SK-N-SH (cell line): ENCODE results near the gene HSD11B1. TPM values are rescaled to one million over a fixed set of nuclear protein-coding genes. Genes with fewer than 3 reads are reported as not detected.

Experiments
- CTCF ChIA-PET: fragments of 300-600, 350-600 bp; formaldehyde crosslinking; extraction: SDS; loops from one replicate; lab custom pipeline; 2021; lab: Yijun Ruan, JAX
- POLR2A ChIA-PET: fragments of 350-600 bp; sonication (Branson Sonifier 250); formaldehyde crosslinking; extraction: SDS; loops from one replicate; lab custom pipeline; 2020; ENCODE audit warnings: antibody characterized with exemption, inconsistent platforms; lab: Yijun Ruan, JAX
- DNase-seq: peaks from one replicate; pipeline ENCODE4 v3.0.0; 2012
- H2AFZ ChIP-seq: fragments of 200-600 bp; sonication (generic); 2 replicates; pipeline ENCODE4 v1.8.1; 2016; ENCODE audit warnings: antibody characterized with exemption, mild to moderate bottlenecking, low read depth
- H3F3A ChIP-seq: fragments of 200-600 bp; sonication (generic); replicated peaks from 2 replicates; pipeline ENCODE3; 2016; ENCODE audit warnings: antibody characterized with exemption, mild to moderate bottlenecking; ENCODE audit not compliant: insufficient read depth
- H3K27ac ChIP-seq, 2 experiments: fragments of 200-500 bp in 1 of 2; fragments of 200-600 bp in 1 of 2; sonication (Bioruptor generic) in 1 of 2; sonication (generic), shearing (Covaris generic) in 1 of 2; 2 replicates each; pipeline versions ENCODE4 v1.5.1 to v1.6.1; 2014 to 2016; ENCODE audit warnings: low read depth in 2 of 2, inconsistent platforms in 1 of 2, low read length in 1 of 2, mild to moderate bottlenecking in 1 of 2, mixed read lengths in 1 of 2
- H3K27me3 ChIP-seq: fragments of 200-600 bp; sonication (generic), shearing (Covaris generic); 2 replicates; pipeline ENCODE4 v1.6.1; 2016; ENCODE audit warnings: mixed run types; ENCODE audit not compliant: insufficient read depth
- H3K36me3 ChIP-seq, 2 experiments: fragments of 200-500 bp in 1 of 2; fragments of 200-600 bp in 1 of 2; sonication (Bioruptor generic) in 1 of 2; sonication (generic) in 1 of 2; replicated peaks in 1 of 2; 2 replicates each; pipeline versions ENCODE3 to v1.5.1; 2014 to 2016; ENCODE audit warnings: low read length in 1 of 2, mild to moderate bottlenecking in 1 of 2; ENCODE audit not compliant: insufficient read depth in 2 of 2, control insufficient read depth in 1 of 2
- H3K4me1 ChIP-seq, 2 experiments: fragments of 200-500 bp in 1 of 2; fragments of 200-600 bp in 1 of 2; sonication (Bioruptor generic) in 1 of 2; sonication (generic), shearing (Covaris generic) in 1 of 2; 2 replicates each; pipeline versions ENCODE4 v1.5.1 to v1.6.1; 2014 to 2016; ENCODE audit warnings: low read depth in 1 of 2, low read length in 1 of 2, mixed run types in 1 of 2; ENCODE audit not compliant: insufficient read depth in 2 of 2, control insufficient read depth in 1 of 2
- H3K4me2 ChIP-seq: fragments of 200-600 bp; sonication (generic), shearing (Covaris generic); 2 replicates; pipeline ENCODE4 v1.6.1; 2017; ENCODE audit warnings: mixed run types
- H3K4me3 ChIP-seq, 2 experiments: fragments of 200-500 bp in 1 of 2; fragments of 200-600 bp in 1 of 2; sonication (Bioruptor generic) in 1 of 2; sonication (generic), shearing (Covaris generic) in 1 of 2; 2 replicates each; pipeline versions ENCODE4 v1.5.1 to v1.8.1; 2014 to 2016; ENCODE audit warnings: low read depth in 2 of 2, inconsistent platforms in 1 of 2, low read length in 1 of 2, mild to moderate bottlenecking in 1 of 2, mixed read lengths in 1 of 2, moderate library complexity in 1 of 2
- H3K79me2 ChIP-seq: fragments of 200-600 bp; sonication (generic); 2 replicates; pipeline ENCODE4 v1.8.1; 2017; ENCODE audit warnings: mild to moderate bottlenecking; ENCODE audit not compliant: insufficient read depth
- H3K9ac ChIP-seq: fragments of 200-600 bp; sonication (generic); 2 replicates; pipeline ENCODE4 v1.6.1; 2017; ENCODE audit warnings: mixed run types
- H3K9me2 ChIP-seq: fragments of 200-600 bp; sonication (generic); 2 replicates; pipeline ENCODE4 v1.6.1; 2017; ENCODE audit warnings: mixed run types
- H3K9me3 ChIP-seq: fragments of 200-600 bp; sonication (generic); 2 replicates; pipeline ENCODE4 v1.6.1; 2017; ENCODE audit warnings: mixed run types, mild to moderate bottlenecking, moderate library complexity
- H4K20me1 ChIP-seq: fragments of 200-600 bp; sonication (generic); 2 replicates; pipeline ENCODE4 v1.6.1; 2017; ENCODE audit warnings: mild to moderate bottlenecking, mixed run types; ENCODE audit not compliant: insufficient read depth
- ELF1 ChIP-seq: IDR thresholded peaks from 2 replicates; pipeline ENCODE4 v1.4.0; 2012
- EP300 ChIP-seq, 2 experiments: IDR thresholded peaks; 2 replicates each; pipeline versions ENCODE4 v1.4.0 to v1.6.1; 2012; ENCODE audit warnings: borderline replicate concordance in 1 of 2, low read depth in 1 of 2, low read length in 1 of 2
- FOXM1 ChIP-seq: IDR thresholded peaks from 2 replicates; pipeline ENCODE4 v1.4.0; 2012; ENCODE audit warnings: low read depth, mild to moderate bottlenecking
- GABPA ChIP-seq: IDR thresholded peaks from 2 replicates; pipeline ENCODE4 v1.4.0; 2012; ENCODE audit warnings: low read depth, mild to moderate bottlenecking
- MEF2A ChIP-seq: IDR thresholded peaks from 2 replicates; pipeline ENCODE4 v1.4.0; 2012; ENCODE audit warnings: low read depth, borderline replicate concordance
- MXI1 ChIP-seq: IDR thresholded peaks from 2 replicates; pipeline ENCODE4 v1.6.1; 2012; ENCODE audit warnings: mild to moderate bottlenecking, low read depth, low read length, improper control_type of control experiment
- NFIC ChIP-seq: IDR thresholded peaks from 2 replicates; pipeline ENCODE4 v1.4.0; 2012; ENCODE audit warnings: borderline replicate concordance
- NRF1 ChIP-seq: IDR thresholded peaks from 2 replicates; pipeline ENCODE4 v1.6.1; 2012; ENCODE audit warnings: low read depth, mild to moderate bottlenecking, low read length
- POLR2AphosphoS5 ChIP-seq: IDR thresholded peaks from 2 replicates; pipeline ENCODE4 v1.6.1; 2012; ENCODE audit warnings: low read depth, low read length
- RAD21 ChIP-seq: IDR thresholded peaks from 2 replicates; pipeline ENCODE4 v1.6.1; 2012; ENCODE audit warnings: mild to moderate bottlenecking, low read length
- RXRA ChIP-seq: IDR thresholded peaks from 2 replicates; pipeline ENCODE4 v1.4.0; 2012; ENCODE audit warnings: low read depth, mild to moderate bottlenecking, borderline replicate concordance
- SIN3A ChIP-seq: IDR thresholded peaks from 2 replicates; pipeline ENCODE4 v1.6.1; 2012; ENCODE audit warnings: low read depth, mild to moderate bottlenecking, low read length, moderate library complexity, borderline replicate concordance
- SMC3 ChIP-seq: IDR thresholded peaks from 2 replicates; pipeline ENCODE4 v1.6.1; 2012; ENCODE audit warnings: low read depth, low read length, improper control_type of control experiment
- TCF12 ChIP-seq: IDR thresholded peaks from 2 replicates; pipeline ENCODE4 v1.4.0; 2012
- TEAD4 ChIP-seq: IDR thresholded peaks from 2 replicates; pipeline ENCODE4 v1.4.0; 2012; ENCODE audit warnings: mild to moderate bottlenecking, borderline replicate concordance; ENCODE audit not compliant: insufficient read depth
- WGBS: methylation state at CpG from one replicate; pipeline ENCODE4 v1.1.6; 2017; ENCODE audit warnings: low lambda C conversion rate; 5-methylcytosine and 5-hydroxymethylcytosine counted together
- polyA plus RNA-seq, 3 experiments: library from polyadenylated mRNA; depleted of rRNA; stranded (reverse); fragments of >200 nt; gene quantifications; 2 replicates each; pipeline ENCODE4 v1.2.3, GENCODE V29; 2012
- TF ChIP-seq, protein P1 (sequence below): IDR thresholded peaks from 2 replicates; pipeline ENCODE4 v1.4.0; 2012; ENCODE audit warnings: low read depth
- TF ChIP-seq, protein P2 (sequence below): IDR thresholded peaks from 2 replicates; pipeline ENCODE4 v1.6.1; 2012; ENCODE audit warnings: mild to moderate bottlenecking, low read depth, low read length, moderate library complexity
- TF ChIP-seq, protein P3 (sequence below): fragments of 200-600 bp; sonication (generic); IDR thresholded peaks from 2 replicates; pipeline ENCODE4 v1.6.1; 2017; ENCODE audit warnings: antibody characterized with exemption, mild to moderate bottlenecking, moderate library complexity
- TF ChIP-seq, protein P4 (sequence below): IDR thresholded peaks from 2 replicates; pipeline ENCODE4; 2012

Gene HSD11B1
- polyA plus RNA-seq, 1 of the 3 experiments (the other 2 are of a cell fraction) = 0.23 TPM

DNA sequence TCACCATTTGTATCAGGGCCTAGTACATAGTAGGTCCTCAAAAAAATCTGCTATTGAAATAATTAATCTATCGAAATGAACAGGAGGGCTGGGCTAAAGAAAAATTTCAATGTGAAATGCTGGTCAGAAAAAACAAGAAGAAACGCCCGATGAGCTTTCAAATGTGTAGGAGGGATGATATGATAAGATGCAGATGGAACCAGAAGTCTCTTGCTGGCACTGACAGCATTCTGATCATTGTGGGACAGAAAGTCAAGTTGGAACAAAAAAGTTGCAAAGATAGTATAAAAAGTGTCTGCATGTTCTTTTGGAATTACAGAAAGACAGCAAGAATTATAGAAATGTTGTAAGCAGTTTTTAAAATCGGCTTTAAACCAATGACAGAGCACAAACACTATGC is 18.3 kb upstream of the HSD11B1 start:
- TF ChIP-seq TCF12 (no peak), SIN3A (no peak), RAD21 (no peak), RXRA (no peak), MXI1 (no peak), TEAD4 (no peak), EP300 (IDR thresholded peaks at IDR 0.05; ENCODE audit: borderline replicate concordance in 1 of 2, low read depth in 1 of 2, low read length in 1 of 2) (no peak), NRF1 (no peak), FOXM1 (no peak), ELF1 (no peak), GABPA (no peak)
- TF ChIP-seq, protein P1, sequence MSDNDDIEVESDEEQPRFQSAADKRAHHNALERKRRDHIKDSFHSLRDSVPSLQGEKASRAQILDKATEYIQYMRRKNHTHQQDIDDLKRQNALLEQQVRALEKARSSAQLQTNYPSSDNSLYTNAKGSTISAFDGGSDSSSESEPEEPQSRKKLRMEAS = no peak
- TF ChIP-seq, protein P2, sequence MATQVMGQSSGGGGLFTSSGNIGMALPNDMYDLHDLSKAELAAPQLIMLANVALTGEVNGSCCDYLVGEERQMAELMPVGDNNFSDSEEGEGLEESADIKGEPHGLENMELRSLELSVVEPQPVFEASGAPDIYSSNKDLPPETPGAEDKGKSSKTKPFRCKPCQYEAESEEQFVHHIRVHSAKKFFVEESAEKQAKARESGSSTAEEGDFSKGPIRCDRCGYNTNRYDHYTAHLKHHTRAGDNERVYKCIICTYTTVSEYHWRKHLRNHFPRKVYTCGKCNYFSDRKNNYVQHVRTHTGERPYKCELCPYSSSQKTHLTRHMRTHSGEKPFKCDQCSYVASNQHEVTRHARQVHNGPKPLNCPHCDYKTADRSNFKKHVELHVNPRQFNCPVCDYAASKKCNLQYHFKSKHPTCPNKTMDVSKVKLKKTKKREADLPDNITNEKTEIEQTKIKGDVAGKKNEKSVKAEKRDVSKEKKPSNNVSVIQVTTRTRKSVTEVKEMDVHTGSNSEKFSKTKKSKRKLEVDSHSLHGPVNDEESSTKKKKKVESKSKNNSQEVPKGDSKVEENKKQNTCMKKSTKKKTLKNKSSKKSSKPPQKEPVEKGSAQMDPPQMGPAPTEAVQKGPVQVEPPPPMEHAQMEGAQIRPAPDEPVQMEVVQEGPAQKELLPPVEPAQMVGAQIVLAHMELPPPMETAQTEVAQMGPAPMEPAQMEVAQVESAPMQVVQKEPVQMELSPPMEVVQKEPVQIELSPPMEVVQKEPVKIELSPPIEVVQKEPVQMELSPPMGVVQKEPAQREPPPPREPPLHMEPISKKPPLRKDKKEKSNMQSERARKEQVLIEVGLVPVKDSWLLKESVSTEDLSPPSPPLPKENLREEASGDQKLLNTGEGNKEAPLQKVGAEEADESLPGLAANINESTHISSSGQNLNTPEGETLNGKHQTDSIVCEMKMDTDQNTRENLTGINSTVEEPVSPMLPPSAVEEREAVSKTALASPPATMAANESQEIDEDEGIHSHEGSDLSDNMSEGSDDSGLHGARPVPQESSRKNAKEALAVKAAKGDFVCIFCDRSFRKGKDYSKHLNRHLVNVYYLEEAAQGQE = no peak

DNA sequence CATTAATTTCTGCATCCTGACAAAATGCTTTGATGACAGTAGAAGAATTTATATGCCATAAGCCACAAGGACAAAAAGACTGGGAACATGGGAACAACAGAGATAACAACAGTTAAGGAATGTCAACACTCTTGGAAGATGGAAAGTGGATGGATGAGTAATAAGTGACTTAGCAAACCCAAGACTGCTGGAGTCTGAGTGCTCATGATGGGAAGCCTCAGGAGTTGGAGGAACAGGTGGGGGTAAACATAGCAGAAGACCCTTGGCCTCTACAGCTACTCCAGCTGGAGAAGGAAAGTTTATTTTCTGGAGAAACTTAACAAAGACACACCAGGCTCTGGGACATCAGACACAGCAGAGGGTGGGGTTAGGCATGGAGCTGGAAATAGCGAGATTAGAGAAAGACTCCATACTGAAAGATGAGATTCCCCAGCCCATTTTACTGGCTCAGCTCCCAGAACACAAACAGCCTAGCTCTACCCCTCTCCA is 15.9 kb upstream of the HSD11B1 start:
- Histone ChIP-seq H3K79me2 (no peaks in the 10 kb centered on the region), H3K9me2 (no peaks in the 10 kb centered on the region), H3K4me3 (no peak overlapping the region), H4K20me1 (no peaks in the 10 kb centered on the region), H3K9ac (peak overlapping the region; percentile 7; the same call in 1 of the 2 replicates), H3K27me3 (no peaks in the 10 kb centered on the region), H3K4me2 (peak overlapping the region; percentile 29; the same call in 1 of the 2 replicates), H3K9me3 (no peaks in the 10 kb centered on the region), H3K4me1 (peaks cover 12 to 28% of the 10 kb centered on the region in 2 experiments), H3K27ac (peak overlapping the region; percentile 79 to 85; a peak in 3 of 4 replicates), H2AFZ (no peak overlapping the region), H3K36me3 (no peaks in the 10 kb centered on the region), H3F3A (peaks cover 26% of the 10 kb centered on the region)
- ChIA-PET CTCF (interaction anchor here (1.3 to 3.2 kb wide), 7 partner anchors 13 to 119 kb away, joined by 4 to 15 read pairs (median 8); partner anchors contain the start of gene G0S2), POLR2A (interaction anchor here (1.7 kb wide), 1 partner anchor 107 kb away, joined by 5 read pairs; no protein-coding TSS in a partner anchor)
- 33% methylated on average over 1 of the region's 1 CpG for WGBS
- DNase-seq = no peak
- TF ChIP-seq, protein P3, sequence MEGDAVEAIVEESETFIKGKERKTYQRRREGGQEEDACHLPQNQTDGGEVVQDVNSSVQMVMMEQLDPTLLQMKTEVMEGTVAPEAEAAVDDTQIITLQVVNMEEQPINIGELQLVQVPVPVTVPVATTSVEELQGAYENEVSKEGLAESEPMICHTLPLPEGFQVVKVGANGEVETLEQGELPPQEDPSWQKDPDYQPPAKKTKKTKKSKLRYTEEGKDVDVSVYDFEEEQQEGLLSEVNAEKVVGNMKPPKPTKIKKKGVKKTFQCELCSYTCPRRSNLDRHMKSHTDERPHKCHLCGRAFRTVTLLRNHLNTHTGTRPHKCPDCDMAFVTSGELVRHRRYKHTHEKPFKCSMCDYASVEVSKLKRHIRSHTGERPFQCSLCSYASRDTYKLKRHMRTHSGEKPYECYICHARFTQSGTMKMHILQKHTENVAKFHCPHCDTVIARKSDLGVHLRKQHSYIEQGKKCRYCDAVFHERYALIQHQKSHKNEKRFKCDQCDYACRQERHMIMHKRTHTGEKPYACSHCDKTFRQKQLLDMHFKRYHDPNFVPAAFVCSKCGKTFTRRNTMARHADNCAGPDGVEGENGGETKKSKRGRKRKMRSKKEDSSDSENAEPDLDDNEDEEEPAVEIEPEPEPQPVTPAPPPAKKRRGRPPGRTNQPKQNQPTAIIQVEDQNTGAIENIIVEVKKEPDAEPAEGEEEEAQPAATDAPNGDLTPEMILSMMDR = no peak
- TF ChIP-seq RXRA (peak; percentile 71; the same call in 1 of the 2 replicates), SMC3 (no peak), MEF2A (peak; percentile 56), GABPA (no peak; the same call in 1 of the 2 replicates), NRF1 (no peak), TEAD4 (peak; percentile 88; the same call in 1 of the 2 replicates), POLR2AphosphoS5 (peak; percentile 39; the same call in 1 of the 2 replicates), MXI1 (no peak), SIN3A (no peak), NFIC (peak; percentile 91), EP300 (IDR thresholded peaks at IDR 0.05; ENCODE audit: borderline replicate concordance in 1 of 2, low read depth in 1 of 2, low read length in 1 of 2) (peak in 1 of 2 experiments; percentile 95; a peak in 2 of 4 replicates)
- TF ChIP-seq, protein P4, sequence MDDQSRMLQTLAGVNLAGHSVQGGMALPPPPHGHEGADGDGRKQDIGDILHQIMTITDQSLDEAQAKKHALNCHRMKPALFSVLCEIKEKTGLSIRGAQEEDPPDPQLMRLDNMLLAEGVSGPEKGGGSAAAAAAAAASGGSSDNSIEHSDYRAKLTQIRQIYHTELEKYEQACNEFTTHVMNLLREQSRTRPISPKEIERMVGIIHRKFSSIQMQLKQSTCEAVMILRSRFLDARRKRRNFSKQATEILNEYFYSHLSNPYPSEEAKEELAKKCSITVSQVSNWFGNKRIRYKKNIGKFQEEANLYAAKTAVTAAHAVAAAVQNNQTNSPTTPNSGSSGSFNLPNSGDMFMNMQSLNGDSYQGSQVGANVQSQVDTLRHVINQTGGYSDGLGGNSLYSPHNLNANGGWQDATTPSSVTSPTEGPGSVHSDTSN = peak; percentile 97

More for the DNA sequence above, 18.3 kb upstream of the HSD11B1 start:
- H3K9ac ChIP-seq = no peak overlapping the region
- no peaks in the 10 kb centered on the region for H3K9me2 ChIP-seq
- ChIA-PET POLR2A (no interaction called here), CTCF (interaction anchor here (0.8 to 2.3 kb wide), 6 partner anchors 49 to 484 kb away, joined by 3 to 9 read pairs (median 3); no protein-coding TSS in a partner anchor)
- 78% methylated on average over 4 of the region's 4 CpGs for WGBS
- peaks cover 12 to 20% of the 10 kb centered on the region in 2 experiments for H3K4me1 ChIP-seq
- H3K79me2 ChIP-seq = no peaks in the 10 kb centered on the region
- H3K36me3 ChIP-seq = no peaks in the 10 kb centered on the region
- DNase-seq = no peak
- H4K20me1 ChIP-seq = no peaks in the 10 kb centered on the region
- no peak overlapping the region for H2AFZ ChIP-seq
- no peak overlapping the region; the same call in 1 of the 2 replicates for H3K4me2 ChIP-seq
- no peaks in the 10 kb centered on the region for H3K9me3 ChIP-seq
- H3K27me3 ChIP-seq = no peaks in the 10 kb centered on the region
- no peak overlapping the region; a peak in 1 of 4 replicates for H3K27ac ChIP-seq
- no peak overlapping the region for H3K4me3 ChIP-seq
- peaks cover 26% of the 10 kb centered on the region for H3F3A ChIP-seq
